Measurements from ENCODE around the gene FUNDC2. TPM values are rescaled to one million over a fixed set of nuclear protein-coding genes. Genes with fewer than 3 reads are reported as not detected.

The FUNDC2 gene
- total and polyA plus RNA-seq, 11 donors: 147 to 445 (median 284) TPM

DNA sequence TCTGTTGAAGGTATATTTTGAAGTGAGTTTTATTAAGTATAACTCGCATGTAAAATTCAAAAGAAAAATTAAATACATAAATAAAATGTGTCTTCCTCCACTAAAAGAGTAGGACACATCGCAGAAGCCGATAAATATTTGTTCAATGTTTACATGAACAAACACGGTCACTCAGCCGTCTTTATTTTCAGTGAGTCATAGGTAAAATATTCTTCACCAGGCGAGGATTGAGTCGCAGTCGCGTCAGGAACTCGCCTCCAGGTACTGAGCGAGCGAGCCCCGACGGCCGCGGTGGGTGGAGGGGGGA, 271 bp upstream of the FUNDC2 start:
- H3K9me3 ChIP-seq: no peaks in the 10 kb centered on the region
- H3K4me1 ChIP-seq: peaks cover 0 to 15% (median 4%) of the 10 kb centered on the region in 12 donors
- peak overlapping the region in 11 of 12 donors; percentile 8 to 85 (median 65) for H3K4me3 ChIP-seq
- intact Hi-C loops (cut with DNase I): no loop called here
- no peaks in the 10 kb centered on the region for H3K36me3 ChIP-seq
- TF ChIP-seq POLR2A (IDR thresholded peaks at IDR 0.05): no peak
- TF ChIP-seq, protein P1, sequence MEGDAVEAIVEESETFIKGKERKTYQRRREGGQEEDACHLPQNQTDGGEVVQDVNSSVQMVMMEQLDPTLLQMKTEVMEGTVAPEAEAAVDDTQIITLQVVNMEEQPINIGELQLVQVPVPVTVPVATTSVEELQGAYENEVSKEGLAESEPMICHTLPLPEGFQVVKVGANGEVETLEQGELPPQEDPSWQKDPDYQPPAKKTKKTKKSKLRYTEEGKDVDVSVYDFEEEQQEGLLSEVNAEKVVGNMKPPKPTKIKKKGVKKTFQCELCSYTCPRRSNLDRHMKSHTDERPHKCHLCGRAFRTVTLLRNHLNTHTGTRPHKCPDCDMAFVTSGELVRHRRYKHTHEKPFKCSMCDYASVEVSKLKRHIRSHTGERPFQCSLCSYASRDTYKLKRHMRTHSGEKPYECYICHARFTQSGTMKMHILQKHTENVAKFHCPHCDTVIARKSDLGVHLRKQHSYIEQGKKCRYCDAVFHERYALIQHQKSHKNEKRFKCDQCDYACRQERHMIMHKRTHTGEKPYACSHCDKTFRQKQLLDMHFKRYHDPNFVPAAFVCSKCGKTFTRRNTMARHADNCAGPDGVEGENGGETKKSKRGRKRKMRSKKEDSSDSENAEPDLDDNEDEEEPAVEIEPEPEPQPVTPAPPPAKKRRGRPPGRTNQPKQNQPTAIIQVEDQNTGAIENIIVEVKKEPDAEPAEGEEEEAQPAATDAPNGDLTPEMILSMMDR (IDR thresholded peaks at IDR 0.05): no peak
- H3K27me3 ChIP-seq: no peaks in the 10 kb centered on the region
- DNase-seq (no peak), ATAC-seq (no peak)
- H3K27ac ChIP-seq: peak overlapping the region; percentile 91 to 99 (median 98)
- 0 to 57% (median 20%) methylated on average over 15 to 16 of the region's 16 CpGs for WGBS, 4 donors

DNA sequence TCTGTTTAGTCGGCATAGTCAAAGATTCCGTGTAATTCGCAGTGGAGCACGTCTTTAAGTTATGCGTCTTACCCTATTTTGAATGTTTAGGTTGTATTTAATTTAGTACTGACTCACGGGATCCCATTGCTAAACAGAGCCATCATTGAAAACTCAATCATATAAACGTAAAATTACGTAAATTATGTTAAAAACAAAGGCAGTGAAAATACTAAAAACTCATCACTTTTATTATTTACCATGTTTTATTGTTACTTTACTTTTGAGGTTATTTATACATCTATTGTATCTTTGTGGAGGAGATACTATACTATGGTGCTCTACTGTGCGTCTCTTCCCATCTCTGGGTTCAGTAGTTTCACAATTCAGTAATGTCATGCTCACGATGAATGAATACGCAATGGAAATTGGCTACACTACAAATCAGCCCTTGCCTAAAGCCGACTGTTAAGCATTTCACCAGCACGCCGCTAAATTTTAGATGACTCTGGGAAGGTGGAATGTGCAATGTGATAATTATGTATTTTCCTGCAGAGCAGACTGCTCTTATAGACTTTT, 944 bp downstream of the FUNDC2 start:
- 1 to 35% (median 15%) methylated on average over 14 of the region's 14 CpGs for WGBS, 4 donors
- TF ChIP-seq, protein P1 (IDR thresholded peaks at IDR 0.05): no peak
- no peak for TF ChIP-seq POLR2A (IDR thresholded peaks at IDR 0.05)
- intact Hi-C loops (cut with DNase I): no loop called here
- Histone ChIP-seq H3K27ac (peak overlapping the region; percentile 91 to 99 (median 98)), H3K4me1 (peaks cover 0 to 15% (median 5%) of the 10 kb centered on the region in 12 donors), H3K27me3 (no peaks in the 10 kb centered on the region), H3K36me3 (no peaks in the 10 kb centered on the region), H3K9me3 (no peaks in the 10 kb centered on the region), H3K4me3 (peak overlapping the region; percentile 22 to 85 (median 64))
- DNase-seq (peak in 2 of 5 donors; percentile 23 to 24), ATAC-seq (peak; percentile 37 to 63 (median 55))

DNA sequence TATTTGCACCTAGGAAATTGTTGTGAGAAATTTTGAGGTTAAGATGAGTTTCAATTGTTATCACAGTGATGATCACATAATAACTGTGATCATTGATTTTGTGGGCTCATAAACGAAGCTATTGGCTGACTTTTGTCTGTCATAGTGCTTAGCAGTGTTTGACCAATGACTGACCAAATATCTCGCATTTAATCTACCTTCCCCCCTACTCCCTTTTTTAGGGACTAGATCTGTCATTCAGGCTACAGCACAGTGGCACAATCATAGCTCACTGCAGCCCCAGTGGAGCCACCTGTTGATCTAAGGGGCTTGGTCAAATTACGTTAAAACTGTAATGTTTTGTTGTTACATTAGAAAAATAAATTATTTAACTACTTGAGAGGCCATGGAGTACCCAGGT, 1.5 kb downstream of the FUNDC2 start:
- ATAC-seq (no peak), DNase-seq (no peak)
- 14 to 34% (median 17%) methylated on average over 3 of the region's 3 CpGs for WGBS, 4 donors
- Histone ChIP-seq H3K36me3 (no peaks in the 10 kb centered on the region), H3K9me3 (no peaks in the 10 kb centered on the region), H3K4me3 (peak overlapping the region; percentile 1 to 85 (median 64)), H3K27me3 (no peaks in the 10 kb centered on the region), H3K27ac (peak overlapping the region; percentile 91 to 99 (median 98)), H3K4me1 (peaks cover 0 to 15% (median 5%) of the 10 kb centered on the region in 12 donors)
- TF ChIP-seq POLR2A (IDR thresholded peaks at IDR 0.05): no peak
- TF ChIP-seq, protein P1 (IDR thresholded peaks at IDR 0.05): no peak
- intact Hi-C loops (cut with DNase I): no loop called here

DNA sequence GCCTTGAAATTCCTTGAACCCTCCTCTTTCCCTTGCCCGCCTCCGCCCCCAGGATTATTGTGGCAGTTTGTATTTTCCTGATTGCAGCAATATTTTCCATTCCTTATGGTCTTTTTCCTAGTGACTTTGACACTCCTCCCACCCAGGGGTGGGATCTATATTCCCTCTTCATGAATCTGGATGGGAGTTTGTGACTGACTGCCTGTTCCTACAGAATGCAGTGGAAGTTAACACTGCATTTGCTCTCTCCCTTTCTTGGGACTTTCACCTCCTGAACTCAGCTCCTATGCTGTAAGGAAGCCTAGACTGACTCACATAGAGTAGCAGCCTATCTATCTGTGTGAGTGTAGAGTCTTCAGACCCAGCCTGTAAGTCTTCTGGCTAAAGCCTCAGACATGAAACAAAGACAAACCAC, 2.2 kb downstream of the FUNDC2 start:
- Histone ChIP-seq H3K4me3 (peak overlapping the region in 7 of 12 donors; percentile 59 to 85 (median 70)), H3K27me3 (no peaks in the 10 kb centered on the region), H3K27ac (peak overlapping the region; percentile 91 to 99 (median 98)), H3K9me3 (no peaks in the 10 kb centered on the region), H3K4me1 (peaks cover 0 to 15% (median 5%) of the 10 kb centered on the region in 12 donors), H3K36me3 (peaks cover 0 to 7% (median 0%) of the 10 kb centered on the region in 9 donors)
- TF ChIP-seq, protein P1 (IDR thresholded peaks at IDR 0.05): no peak
- TF ChIP-seq POLR2A (IDR thresholded peaks at IDR 0.05): no peak
- no peak for DNase-seq
- 47 to 78% (median 59%) methylated on average over 2 of the region's 2 CpGs for WGBS, 4 donors
- no peak for ATAC-seq
- intact Hi-C loops (cut with DNase I): no loop called here
